GM19238 (cell line): ENCODE measurements around the gene DHH.

Source experiments
- DNase-seq: peaks from one replicate; pipeline ENCODE4 v3.0.0; 2011; ENCODE audit warnings: low spot score; ENCODE audit not compliant: insufficient read length

Gene DHH

DNA sequence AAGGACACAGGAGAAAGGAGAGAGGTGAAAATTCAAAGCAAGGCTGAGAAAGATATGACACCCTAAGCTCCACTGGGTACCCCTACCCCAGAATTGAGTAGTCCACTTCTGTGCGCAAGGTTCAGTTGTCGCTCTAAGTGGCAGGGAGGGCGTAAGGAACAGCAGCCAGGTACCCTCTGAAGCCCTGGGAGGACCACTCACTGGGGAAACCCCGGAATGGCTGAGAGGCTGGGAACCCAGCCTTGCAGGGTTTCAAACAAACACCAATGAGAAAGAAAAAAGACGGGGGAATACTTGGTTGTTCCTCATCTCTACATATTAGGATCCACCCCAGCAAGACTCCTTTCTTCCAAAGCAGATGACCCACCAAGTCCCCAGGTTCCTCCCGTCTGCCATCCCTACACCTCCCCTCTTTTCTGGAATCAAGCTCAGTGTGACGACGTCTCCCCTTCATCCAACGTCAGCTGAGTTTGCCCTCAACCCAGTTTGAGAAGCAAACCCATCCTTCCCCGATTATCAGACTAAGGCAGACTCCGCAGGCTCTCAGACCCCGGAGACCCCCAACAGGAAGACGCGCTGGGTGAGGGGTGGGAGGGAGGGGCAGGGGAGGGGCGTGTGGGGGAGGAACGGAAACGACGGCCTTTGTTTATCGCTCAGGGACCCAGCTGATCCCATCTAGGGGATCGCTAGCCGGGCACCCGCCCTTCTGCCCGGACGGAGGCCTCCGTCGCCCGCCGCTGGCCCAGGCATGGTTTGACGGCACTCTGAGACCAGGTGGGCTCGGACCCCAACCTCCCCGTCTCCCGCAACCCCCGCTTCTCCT, 15.3 kb upstream of the DHH start:
- DNase-seq = no peak

DNA sequence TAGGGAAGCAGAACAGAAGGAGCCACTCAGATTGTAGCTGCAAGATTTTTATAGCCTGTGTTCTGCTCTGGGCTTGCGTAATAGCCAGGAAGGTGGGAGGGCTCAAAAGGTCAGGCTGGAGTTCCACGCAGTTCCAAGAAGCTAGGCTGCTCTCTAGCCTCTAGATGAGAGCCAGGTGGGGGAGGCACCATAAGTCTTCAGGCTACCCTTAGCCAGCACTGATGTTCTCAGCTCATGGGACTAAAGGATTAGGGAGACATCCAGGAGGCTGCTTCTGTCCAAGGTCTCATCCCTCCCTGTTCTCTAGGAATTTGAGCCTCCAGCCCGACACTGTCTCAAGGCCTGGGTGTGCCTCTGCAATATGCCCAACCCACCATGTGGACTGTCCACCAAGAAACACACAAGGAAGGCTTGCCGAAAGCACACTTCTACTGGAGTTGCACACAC, 14.4 kb upstream of the DHH start:
- no peak for DNase-seq

DNA sequence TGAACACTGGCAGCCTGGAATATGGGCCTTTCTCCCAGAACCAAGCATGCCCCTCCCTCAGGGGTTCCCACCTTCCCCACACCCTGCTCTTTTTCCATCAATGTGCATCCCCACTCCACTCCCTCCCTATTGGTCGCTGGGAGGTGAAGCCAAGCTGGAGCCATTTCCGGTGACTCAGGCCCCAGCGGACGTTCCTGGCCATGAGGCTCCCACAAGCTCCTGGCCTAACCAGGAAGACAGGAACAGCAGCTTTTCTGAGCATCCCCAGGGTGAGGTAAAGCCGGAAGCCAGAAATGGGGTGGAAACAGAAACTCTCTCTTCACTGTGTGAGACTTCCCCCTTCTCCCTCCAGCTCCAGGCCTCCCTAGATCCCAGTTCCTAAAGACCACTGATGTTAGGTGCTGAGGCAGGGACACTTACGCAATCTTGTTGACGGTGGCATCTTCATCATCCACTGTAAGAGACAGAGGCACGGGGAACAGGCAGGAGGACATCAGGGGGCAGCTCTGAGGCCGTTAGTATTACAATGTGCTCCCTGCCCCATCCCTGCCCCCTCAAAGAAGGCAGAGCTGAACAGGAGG, 11.0 kb upstream of the DHH start:
- DNase-seq = no peak

- DNase-seq = no peak
These were observed 10.2 kb upstream of the DHH start for GRCh38 chr12:49104822-49105221.

DNA sequence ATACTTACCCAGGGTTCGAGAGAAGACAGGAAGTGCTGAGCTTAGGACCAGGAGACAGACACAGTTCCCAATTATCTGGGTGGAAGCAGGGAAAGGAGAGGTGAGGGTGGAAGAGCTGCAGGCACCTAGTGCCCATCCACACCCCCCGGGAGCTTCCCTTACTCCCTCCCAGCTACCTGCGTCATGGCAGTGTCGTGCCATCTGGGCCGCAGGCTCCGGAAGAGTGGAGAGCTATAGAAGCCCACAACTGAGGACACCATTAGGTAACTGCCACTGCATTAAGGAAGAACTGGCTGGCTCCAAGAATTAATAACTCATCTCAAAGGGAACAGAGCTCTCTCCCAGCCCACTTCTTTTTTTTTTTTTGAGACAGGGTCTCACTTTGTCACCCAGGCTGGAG, 5.8 kb upstream of the DHH start:
- DNase-seq = no peak

GRCh38 chr12:49098703-49099102, 4.1 kb upstream of the DHH start:
- no peak for DNase-seq

- DNase-seq = peak; percentile 61
These were observed 3.4 kb upstream of the DHH start for GRCh38 chr12:49098035-49098451.

- DNase-seq = no peak
These were observed 2.8 kb upstream of the DHH start for GRCh38 chr12:49097381-49097780.

DNA sequence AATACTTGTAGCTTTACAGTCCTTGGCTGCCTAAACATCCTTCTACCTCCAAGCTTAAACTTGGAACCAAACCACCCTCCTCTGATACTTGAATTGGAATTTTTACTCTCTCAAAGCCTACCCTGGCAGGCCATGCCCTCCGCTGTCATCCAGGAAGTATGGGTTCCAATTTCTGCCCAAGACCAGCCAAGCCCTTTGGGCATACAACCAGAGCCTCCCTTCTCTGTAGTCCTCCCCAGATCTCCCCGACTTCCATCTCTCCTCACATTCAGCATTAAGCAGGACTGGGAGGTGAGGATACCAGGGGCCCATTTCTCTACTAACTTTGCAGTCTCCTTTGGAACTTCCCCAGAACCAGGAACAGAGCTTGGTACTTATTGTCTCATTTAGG, 369 bp upstream of the DHH start:
- DNase-seq = no peak

- no peak for DNase-seq
These were observed 825 bp downstream of the DHH start for GRCh38 chr12:49093792-49094159.

DNA sequence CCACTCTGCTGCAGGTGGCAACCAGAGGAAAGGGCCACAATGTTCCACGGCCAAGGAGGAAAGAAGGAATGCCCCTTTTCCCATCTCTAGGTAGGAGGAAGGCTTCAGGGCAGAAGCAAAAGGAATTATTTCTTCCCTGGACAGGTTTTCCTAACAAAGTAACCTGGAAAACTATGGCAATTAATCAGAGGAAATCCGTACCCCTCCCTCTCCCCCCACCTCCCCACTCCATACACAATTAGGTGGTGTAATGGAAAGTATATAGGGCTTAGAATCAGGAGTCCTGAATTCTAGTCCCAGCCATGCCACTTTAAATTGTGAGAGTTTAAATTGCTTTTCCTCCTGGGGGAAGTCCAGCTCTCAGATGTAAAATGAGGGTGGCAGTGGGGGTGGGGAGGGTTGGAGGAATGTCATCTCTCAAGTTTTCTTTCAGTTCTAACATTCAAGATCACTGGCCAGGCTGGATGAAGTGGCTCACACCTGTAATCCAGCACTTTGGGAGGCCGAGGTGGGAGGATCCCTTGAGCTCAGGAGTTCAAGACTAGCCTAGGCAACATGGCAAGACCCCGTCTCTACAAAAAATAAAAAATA, 1.7 kb downstream of the DHH start:
- DNase-seq = no peak

DNA sequence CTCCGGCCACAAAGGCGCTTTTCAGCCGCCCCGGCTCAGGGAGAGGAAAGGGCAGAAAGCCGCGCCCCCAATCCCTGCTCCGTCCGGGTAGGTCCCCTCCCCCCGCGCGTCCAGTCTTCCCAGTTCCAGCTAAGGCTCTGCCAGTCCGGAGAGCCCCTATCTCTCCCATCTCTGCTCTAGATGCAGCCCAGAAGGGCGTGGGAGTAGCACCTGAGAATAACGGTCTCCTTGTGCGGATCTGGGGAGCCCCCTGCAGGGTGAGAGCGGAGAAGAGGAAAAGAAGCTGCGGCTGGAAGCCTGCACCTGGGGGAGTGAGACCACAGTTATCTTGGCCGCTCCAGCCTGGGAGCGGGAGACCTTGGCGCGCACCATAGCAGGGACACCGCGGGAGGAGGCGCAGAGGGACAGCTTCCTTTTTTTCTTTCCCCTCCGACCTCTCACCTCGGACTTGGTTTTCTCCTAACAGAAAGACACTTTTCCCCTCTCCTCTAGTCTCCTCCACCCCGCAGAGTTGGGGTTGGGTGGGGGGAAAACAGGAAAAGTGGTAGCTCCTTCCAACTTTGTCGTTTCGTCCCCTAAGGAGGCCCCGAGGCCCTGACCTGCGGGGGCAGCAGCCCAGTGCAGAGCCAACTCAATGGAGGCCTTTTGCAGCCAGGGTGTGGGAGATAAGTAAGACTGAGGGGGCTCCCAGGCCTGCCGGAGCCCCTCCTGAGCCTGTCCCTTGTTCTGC, 2.4 kb downstream of the DHH start:
- peak; percentile 80 for DNase-seq

DNA sequence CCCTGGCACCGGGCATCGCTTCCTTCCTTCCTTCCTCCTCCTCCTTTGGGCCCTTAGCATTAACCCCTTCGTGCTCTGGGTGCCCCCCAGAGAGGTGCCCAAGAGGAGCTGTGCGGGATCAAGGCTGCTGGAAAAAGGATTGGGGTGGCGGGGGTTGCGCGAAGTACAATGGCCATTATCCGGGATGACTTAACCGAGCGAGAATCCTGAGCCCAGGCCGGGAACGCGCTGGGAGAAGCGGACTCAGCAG, 2.8 kb downstream of the DHH start:
- DNase-seq = no peak

DNA sequence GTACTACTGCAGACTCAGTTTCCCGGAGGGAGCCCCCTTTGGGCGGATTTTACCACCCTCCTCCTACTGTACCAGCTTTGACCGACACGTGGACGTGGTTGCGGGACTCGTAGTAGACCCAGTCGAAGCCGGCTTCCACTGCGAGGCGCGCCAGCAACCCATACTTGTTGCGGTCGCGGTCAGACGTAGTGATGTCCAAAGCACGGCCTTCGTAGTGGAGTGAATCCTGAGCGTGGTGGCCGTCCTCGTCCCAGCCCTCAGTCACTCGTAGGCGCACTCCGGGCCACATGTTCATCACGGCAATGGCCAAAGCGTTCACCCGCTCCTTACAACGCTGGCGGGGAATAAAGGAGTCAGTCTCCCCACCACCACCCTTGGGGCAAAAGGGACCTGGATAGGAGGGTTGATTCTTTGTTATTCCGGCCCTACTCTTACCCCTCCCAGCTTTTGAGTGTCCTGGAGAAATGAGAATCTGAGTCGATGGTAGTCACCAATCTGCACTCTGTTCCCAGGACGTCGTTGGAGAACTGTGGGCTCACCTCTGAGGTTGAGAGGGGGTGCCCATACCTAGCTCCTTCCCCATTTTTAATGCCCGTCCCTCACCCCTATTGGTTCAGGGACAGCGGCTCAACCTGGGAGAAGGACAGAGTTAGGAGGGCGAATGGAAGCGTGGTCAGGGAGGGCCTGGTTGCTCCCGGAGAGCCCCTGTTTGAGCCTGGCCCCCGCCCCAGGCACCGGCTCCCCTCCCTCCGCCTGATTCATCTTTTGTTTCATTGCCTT, 3.4 kb downstream of the DHH start:
- DNase-seq = no peak

DNA sequence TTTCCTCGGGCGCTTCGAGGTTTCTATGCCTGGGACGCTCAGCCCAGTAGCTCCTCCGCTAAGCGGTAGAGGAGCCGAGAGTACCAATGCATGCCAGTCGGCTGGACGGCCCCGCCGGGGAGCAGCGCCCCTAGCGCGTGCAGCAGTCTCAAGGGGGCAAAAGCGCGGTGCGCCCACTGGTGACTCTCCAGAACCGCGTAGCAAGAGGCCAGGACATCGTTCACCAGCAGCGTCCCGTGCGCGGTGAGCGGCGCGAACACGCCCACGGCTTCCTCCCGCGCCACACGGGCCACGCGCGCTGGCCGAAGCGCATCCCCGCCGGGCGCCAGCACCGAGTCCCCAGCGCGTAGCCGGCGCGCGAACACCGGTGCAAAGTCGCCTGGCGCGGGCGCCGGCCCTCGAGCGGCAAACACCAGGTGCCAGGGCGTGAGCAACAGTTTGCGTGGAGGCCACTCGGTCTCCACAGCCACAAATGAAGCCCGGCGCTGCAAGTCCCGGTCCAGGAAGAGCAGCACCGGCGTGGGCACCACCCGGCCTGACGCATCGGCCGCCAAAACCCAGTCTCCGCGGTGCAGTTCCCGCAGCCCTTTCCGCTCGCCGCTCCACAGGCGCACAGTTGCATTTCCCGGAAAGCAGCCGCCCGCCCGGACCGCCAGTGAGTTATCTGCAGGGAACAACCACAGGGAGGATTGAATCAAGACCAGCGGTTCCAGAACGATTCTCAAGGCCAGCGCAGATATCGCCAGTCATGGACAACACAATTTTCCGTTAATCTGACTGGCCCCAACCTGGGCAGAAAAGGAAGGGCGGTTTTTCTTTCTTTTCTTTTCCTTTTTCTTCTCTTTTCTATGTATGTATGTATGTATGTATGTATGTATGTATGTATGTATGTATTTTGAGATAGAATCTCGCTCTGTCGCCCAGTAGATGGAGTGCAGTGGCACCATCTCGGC, 4.5 kb downstream of the DHH start:
- no peak for DNase-seq

- no peak for DNase-seq
These were observed 5.7 kb downstream of the DHH start for GRCh38 chr12:49088932-49089330.

DNA sequence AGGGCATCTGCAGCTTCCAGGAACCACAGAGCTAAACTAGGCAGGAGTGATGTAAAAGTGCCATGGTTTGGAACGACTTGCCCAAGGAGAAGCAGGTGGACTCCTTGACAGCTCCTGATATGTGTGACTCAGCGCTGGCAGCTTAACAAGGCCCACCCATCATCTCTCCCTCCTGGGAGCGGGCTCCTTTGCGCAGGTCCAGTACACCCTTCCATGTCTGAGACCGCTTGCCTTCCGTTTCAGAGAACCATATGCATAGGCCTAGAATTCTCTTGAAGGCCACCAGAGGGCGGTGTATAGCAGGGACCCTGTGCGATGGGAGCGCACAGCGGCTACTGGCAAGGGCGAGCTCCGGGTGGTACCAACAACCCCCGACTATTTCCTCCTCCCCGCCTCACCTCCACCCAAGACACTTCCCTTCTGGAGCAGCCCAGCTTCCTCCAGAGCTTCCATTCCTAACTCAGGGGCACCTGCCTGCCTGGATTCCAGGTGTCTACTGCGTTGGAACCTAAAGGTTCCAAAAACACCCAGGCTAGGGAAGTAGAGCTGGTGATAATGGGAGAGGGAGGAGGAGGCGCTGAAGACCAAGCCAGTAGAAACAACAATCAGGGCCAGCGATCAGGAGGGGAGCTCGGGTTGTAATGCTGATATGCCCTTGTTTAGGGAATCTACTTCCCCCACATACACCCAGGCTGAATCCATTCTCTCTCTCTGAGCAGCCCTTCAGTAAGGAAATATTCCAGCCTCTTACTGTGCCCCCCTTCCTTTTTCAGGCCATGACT, 6.3 kb downstream of the DHH start:
- peak; percentile 77 for DNase-seq

GRCh38 chr12:49086116-49086515, 8.5 kb downstream of the DHH start:
- no peak for DNase-seq

DNA sequence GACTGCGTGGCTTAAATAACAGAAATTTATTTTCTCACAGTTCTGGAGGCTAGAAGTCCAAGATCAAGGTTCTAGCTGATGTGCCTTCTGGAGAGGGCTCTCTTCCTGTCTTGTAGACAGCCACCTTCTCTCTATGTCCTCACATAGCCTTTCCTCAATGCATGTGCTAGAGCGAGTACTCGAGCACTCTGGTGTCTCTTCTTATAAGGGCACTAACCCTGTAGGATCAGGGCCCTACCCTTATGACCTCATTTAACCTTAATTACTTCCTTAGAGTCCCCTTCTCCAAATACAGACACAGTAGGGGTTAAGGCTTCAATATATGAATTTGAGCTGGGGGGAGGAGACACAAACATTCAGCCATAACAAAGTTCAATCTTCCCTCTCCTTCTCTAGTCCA, 10.2 kb downstream of the DHH start:
- DNase-seq = no peak

DNA sequence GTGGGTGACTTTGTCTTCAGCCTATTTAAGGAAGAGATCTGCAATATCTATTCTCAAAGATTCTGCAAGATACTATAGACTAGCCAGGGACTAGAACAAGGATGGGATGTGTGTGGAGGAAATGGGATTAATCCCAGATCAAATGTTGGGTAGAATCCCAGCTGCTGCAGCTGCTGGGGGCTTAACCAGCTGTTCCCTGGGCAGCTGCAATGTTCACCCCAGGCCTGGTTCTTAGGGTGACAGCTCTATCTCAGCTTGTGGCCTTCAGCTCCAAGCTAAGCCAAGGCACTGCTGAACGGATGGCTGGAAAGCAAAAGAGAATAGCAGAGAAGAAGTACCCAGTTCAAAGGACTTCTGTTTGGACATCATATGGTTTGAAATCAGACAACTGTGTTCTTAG, 14.8 kb downstream of the DHH start:
- no peak for DNase-seq
